Mesendoderm (in vitro differentiated cells): Measurements from ENCODE around the gene MRPS22.
"Not testable (repeated sequence)": the region's sequence is repeated elsewhere in the genome, so short reads cannot be mapped to it uniquely, and the experiment has no call there.

Source experiments
- DNase-seq: peaks from one replicate; pipeline ENCODE4 v3.0.0; 2013
- H2AK5ac ChIP-seq: 2 replicates; pipeline ENCODE4 v1.6.1; 2013; ENCODE audit warnings: low read length, inconsistent platforms
- H2BK120ac ChIP-seq: 2 replicates; pipeline ENCODE4 v1.6.1; 2013; ENCODE audit warnings: low read depth, mild to moderate bottlenecking, low read length, moderate library complexity, mixed read lengths
- H2BK15ac ChIP-seq: replicated peaks from 2 replicates; pipeline ENCODE4 v1.6.1; 2013; ENCODE audit warnings: low read depth, mild to moderate bottlenecking, moderate library complexity
- H2BK5ac ChIP-seq: 2 replicates; pipeline ENCODE4 v1.6.1; 2013; ENCODE audit warnings: low read length, inconsistent platforms
- H3K18ac ChIP-seq: 2 replicates; pipeline ENCODE4 v1.6.1; 2013; ENCODE audit warnings: mild to moderate bottlenecking, low read length, mixed read lengths
- H3K23ac ChIP-seq: one replicate; pipeline ENCODE4 v1.6.1; 2013; ENCODE audit warnings: low read length
- H3K27ac ChIP-seq: 2 replicates; pipeline ENCODE4 v1.5.1; 2013; ENCODE audit warnings: low read depth, mild to moderate bottlenecking, inconsistent platforms, low read length, moderate library complexity
- H3K27me3 ChIP-seq: 2 replicates; pipeline ENCODE4 v1.6.1; 2013; ENCODE audit warnings: low read length, control low read depth, mild to moderate bottlenecking, inconsistent platforms; ENCODE audit not compliant: insufficient read depth, poor library complexity
- H3K36me3 ChIP-seq: 2 replicates; pipeline ENCODE4 v1.6.1; 2013; ENCODE audit warnings: low read length, inconsistent platforms; ENCODE audit not compliant: control insufficient read depth, insufficient read depth
- H3K4ac ChIP-seq: one replicate; pipeline ENCODE4 v1.6.1; 2013; ENCODE audit warnings: low read depth, mild to moderate bottlenecking, low read length, moderate library complexity
- H3K4me1 ChIP-seq: 2 replicates; pipeline ENCODE4 v1.6.1; 2013; ENCODE audit warnings: low read depth, low read length, inconsistent platforms; ENCODE audit not compliant: control insufficient read depth
- H3K4me2 ChIP-seq: 2 replicates; pipeline ENCODE4 v1.6.1; 2013; ENCODE audit warnings: low read length
- H3K4me3 ChIP-seq: 2 replicates; pipeline ENCODE4 v1.5.1; 2013; ENCODE audit warnings: mild to moderate bottlenecking, low read length
- H3K56ac ChIP-seq: one replicate; pipeline ENCODE4 v1.6.1; 2013; ENCODE audit warnings: low read length
- H3K79me1 ChIP-seq: 2 replicates; pipeline ENCODE4 v1.6.1; 2013; ENCODE audit warnings: low read length, inconsistent platforms
- H3K79me2 ChIP-seq: 2 replicates; pipeline ENCODE4 v1.6.1; 2013; ENCODE audit warnings: mild to moderate bottlenecking, low read length; ENCODE audit not compliant: control insufficient read depth, insufficient read depth
- H3K9ac ChIP-seq: 2 replicates; pipeline ENCODE4 v1.6.1; 2013; ENCODE audit warnings: low read length, inconsistent platforms
- H4K5ac ChIP-seq: one replicate; pipeline ENCODE4 v1.6.1; 2013; ENCODE audit warnings: low read length
- H4K8ac ChIP-seq: one replicate; pipeline ENCODE4 v1.6.1; 2013; ENCODE audit warnings: low read depth, mild to moderate bottlenecking, control low read depth, low read length, moderate library complexity
- WGBS: extraction: QIAGEN DNeasy Blood & Tissue Kit; methylation state at CpG from one replicate; pipeline ENCODE4 v1.1.7; 2013; ENCODE audit warnings: low lambda C conversion rate, missing lambda C conversion rate; ENCODE audit not compliant: insufficient coverage; ENCODE audit errors: extremely low coverage; 5-methylcytosine and 5-hydroxymethylcytosine counted together

Gene MRPS22

GRCh38 chr3:139378587-139379241, 34.9 kb downstream of the MRPS22 start:
- Histone ChIP-seq H3K18ac (no peak overlapping the region), H3K4ac (no peak overlapping the region), H3K23ac (no peak overlapping the region), H3K56ac (no peak overlapping the region), H3K36me3 (peaks cover 4% of the 10 kb centered on the region), H3K4me3 (no peak overlapping the region), H3K79me2 (peaks cover 5% of the 10 kb centered on the region), H4K5ac (no peak overlapping the region), H3K79me1 (peaks cover 4% of the 10 kb centered on the region), H3K4me1 (no peaks in the 10 kb centered on the region), H2BK120ac (no peak overlapping the region), H3K9ac (no peak overlapping the region), H3K27me3 (no peaks in the 10 kb centered on the region), H2BK15ac (no peak overlapping the region), H2BK5ac (no peak overlapping the region), H4K8ac (no peak overlapping the region), H3K27ac (no peak overlapping the region), H3K4me2 (no peak overlapping the region), H2AK5ac (no peak overlapping the region)
- DNase-seq = no peak
- no CpG with 5 or more reads among the region's 3 CpGs for WGBS

- Histone ChIP-seq H3K18ac (no peak overlapping the region), H3K4ac (no peak overlapping the region), H3K27ac (no peak overlapping the region), H3K79me2 (peaks cover 10% of the 10 kb centered on the region), H3K36me3 (peaks cover 2% of the 10 kb centered on the region), H3K79me1 (peaks cover 4% of the 10 kb centered on the region), H3K4me3 (no peak overlapping the region), H3K4me1 (no peaks in the 10 kb centered on the region), H3K56ac (no peak overlapping the region), H3K9ac (no peak overlapping the region), H2BK120ac (no peak overlapping the region), H3K23ac (no peak overlapping the region), H3K4me2 (no peak overlapping the region), H3K27me3 (no peaks in the 10 kb centered on the region), H4K5ac (no peak overlapping the region), H2BK15ac (no peak overlapping the region), H2BK5ac (no peak overlapping the region), H2AK5ac (no peak overlapping the region), H4K8ac (no peak overlapping the region)
- WGBS = no CpG with 5 or more reads among the region's 4 CpGs
- no peak for DNase-seq
Observed at GRCh38 chr3:139380575-139380974, 36.8 kb downstream of the MRPS22 start.

- not testable (repeated sequence) for H3K79me1 ChIP-seq, H3K56ac ChIP-seq, H3K27me3 ChIP-seq, H4K5ac ChIP-seq, H3K4me3 ChIP-seq, H3K23ac ChIP-seq, DNase-seq, H3K4ac ChIP-seq, H3K27ac ChIP-seq, H2BK15ac ChIP-seq, H3K4me2 ChIP-seq, H3K36me3 ChIP-seq, H2BK5ac ChIP-seq, H2AK5ac ChIP-seq, H4K8ac ChIP-seq, H3K4me1 ChIP-seq, H2BK120ac ChIP-seq, H3K9ac ChIP-seq, H3K18ac ChIP-seq
- no CpG with 5 or more reads among the region's 2 CpGs for WGBS
- peaks cover 22% of the 10 kb centered on the region for H3K79me2 ChIP-seq
Observed at GRCh38 chr3:139382291-139382690, 38.5 kb downstream of the MRPS22 start.

GRCh38 chr3:139388077-139388476, 44.3 kb downstream of the MRPS22 start:
- Histone ChIP-seq H3K4me1 (no peaks in the 10 kb centered on the region), H2AK5ac (no peak overlapping the region), H3K79me2 (peaks cover 36% of the 10 kb centered on the region), H2BK5ac (no peak overlapping the region), H4K5ac (no peak overlapping the region), H3K56ac (no peak overlapping the region), H3K4me2 (no peak overlapping the region), H3K36me3 (no peaks in the 10 kb centered on the region), H3K27me3 (no peaks in the 10 kb centered on the region), H3K23ac (no peak overlapping the region), H3K18ac (no peak overlapping the region), H3K27ac (no peak overlapping the region), H3K4me3 (no peak overlapping the region), H3K4ac (no peak overlapping the region), H3K79me1 (no peaks in the 10 kb centered on the region), H2BK120ac (no peak overlapping the region), H2BK15ac (no peak overlapping the region), H4K8ac (no peak overlapping the region), H3K9ac (peak overlapping the region; percentile 18)
- no peak for DNase-seq
- WGBS = no CpG with 5 or more reads among the region's 10 CpGs

GRCh38 chr3:139388821-139389551, 45.2 kb downstream of the MRPS22 start:
- no peak for DNase-seq
- no CpG with 5 or more reads among the region's 25 CpGs for WGBS
- no peak overlapping the region for H2BK120ac ChIP-seq
- peak overlapping the region; percentile 86 for H3K4me2 ChIP-seq
- no peak overlapping the region for H3K27ac ChIP-seq
- no peaks in the 10 kb centered on the region for H3K4me1 ChIP-seq
- no peak overlapping the region for H4K5ac ChIP-seq
- no peak overlapping the region for H2AK5ac ChIP-seq
- H3K23ac ChIP-seq = no peak overlapping the region
- H2BK15ac ChIP-seq = no peak overlapping the region
- H3K4me3 ChIP-seq = peak overlapping the region; percentile 99
- H3K18ac ChIP-seq = peak overlapping the region; percentile 42
- H2BK5ac ChIP-seq = no peak overlapping the region
- H3K4ac ChIP-seq = peak overlapping the region; percentile 63
- peak overlapping the region; percentile 98 for H3K9ac ChIP-seq
- no peaks in the 10 kb centered on the region for H3K36me3 ChIP-seq
- H4K8ac ChIP-seq = no peak overlapping the region
- H3K79me2 ChIP-seq = peaks cover 36% of the 10 kb centered on the region
- no peaks in the 10 kb centered on the region for H3K27me3 ChIP-seq
- H3K56ac ChIP-seq = peak overlapping the region; percentile 94
- no peaks in the 10 kb centered on the region for H3K79me1 ChIP-seq
